ENCODE data around the gene RAMACL. TPM values are rescaled to one million over a fixed set of nuclear protein-coding genes. Genes with fewer than 3 reads are reported as not detected.

The RAMACL gene
- total and polyA plus RNA-seq, 2 of the 13 experiments (the other 11 are each of a cell fraction or from before 2014, with no cell fraction given), result 0.09 to 0.29 TPM

- TF ChIP-seq, protein P1, sequence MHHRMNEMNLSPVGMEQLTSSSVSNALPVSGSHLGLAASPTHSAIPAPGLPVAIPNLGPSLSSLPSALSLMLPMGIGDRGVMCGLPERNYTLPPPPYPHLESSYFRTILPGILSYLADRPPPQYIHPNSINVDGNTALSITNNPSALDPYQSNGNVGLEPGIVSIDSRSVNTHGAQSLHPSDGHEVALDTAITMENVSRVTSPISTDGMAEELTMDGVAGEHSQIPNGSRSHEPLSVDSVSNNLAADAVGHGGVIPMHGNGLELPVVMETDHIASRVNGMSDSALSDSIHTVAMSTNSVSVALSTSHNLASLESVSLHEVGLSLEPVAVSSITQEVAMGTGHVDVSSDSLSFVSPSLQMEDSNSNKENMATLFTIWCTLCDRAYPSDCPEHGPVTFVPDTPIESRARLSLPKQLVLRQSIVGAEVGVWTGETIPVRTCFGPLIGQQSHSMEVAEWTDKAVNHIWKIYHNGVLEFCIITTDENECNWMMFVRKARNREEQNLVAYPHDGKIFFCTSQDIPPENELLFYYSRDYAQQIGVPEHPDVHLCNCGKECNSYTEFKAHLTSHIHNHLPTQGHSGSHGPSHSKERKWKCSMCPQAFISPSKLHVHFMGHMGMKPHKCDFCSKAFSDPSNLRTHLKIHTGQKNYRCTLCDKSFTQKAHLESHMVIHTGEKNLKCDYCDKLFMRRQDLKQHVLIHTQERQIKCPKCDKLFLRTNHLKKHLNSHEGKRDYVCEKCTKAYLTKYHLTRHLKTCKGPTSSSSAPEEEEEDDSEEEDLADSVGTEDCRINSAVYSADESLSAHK (CRISPR knock-in tag; IDR thresholded peaks at IDR 0.05; ENCODE audit: borderline replicate concordance), result no peak
- no peak for TF ChIP-seq PHF20 (CRISPR knock-in tag; IDR thresholded peaks at IDR 0.05)
These were observed 9.5 kb upstream of the RAMACL start (continued) for GRCh38 chr6:166595949-166596348.

DNA sequence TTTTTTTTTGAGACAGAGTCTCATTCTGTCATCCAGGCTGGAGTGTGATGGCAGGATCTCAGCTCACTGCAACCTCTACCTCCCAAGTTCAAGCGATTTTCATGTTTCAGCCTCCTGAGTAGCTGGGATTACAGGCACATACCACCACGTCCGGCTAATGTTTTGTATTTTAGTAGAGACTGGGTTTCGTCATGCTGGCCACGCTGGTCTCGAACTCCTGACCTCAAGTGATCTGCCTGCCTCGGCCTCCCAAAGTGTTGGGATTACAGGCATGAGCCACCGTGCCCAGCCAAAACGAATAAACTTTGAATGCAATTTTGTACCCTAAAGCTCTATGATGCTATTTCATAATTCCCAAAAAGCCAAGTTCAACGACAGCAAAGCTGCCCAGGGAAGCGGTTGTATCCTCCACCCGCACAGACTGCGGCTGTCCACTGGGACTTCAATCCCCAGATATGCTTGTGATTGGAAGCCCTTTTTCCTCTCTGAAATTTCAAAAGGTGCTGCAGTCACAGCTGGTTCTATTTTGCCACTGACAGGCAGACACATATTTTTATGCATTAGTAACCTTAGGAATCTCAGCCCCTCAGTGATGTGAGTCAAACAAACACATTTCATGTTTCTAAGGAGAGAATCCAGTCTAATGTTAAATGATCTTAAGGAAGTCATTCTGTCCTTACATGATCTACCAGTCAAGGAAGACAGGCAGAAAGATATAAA lies 8.7 kb upstream of the RAMACL start:
- H3K27ac ChIP-seq (ENCODE audit: extremely low read length, insufficient read depth, low read length), result no peak overlapping the region
- no peak overlapping the region for H3K4me2 ChIP-seq (ENCODE audit: low read depth, low read length)
- no peak for FAIRE-seq
- no peak overlapping the region for H2AFZ ChIP-seq (ENCODE audit: low read length)
- 39% methylated on average over 13 of the region's 13 CpGs for WGBS (ENCODE audit: low lambda C conversion rate)
- H3K4me1 ChIP-seq (ENCODE audit: insufficient read depth, low read length), result no peaks in the 10 kb centered on the region
- no peak for ATAC-seq
- ChIA-PET POLR2A (no interaction called here), CTCF (ENCODE audit: low intra/inter-chr PET ratio, low total read pairs) (no interaction called here)
- H3K79me2 ChIP-seq (ENCODE audit: insufficient read depth, low read length), result no peaks in the 10 kb centered on the region
- TF ChIP-seq NFKBIZ (CRISPR knock-in tag; IDR thresholded peaks at IDR 0.05), result no peak
- TF ChIP-seq, protein P2, sequence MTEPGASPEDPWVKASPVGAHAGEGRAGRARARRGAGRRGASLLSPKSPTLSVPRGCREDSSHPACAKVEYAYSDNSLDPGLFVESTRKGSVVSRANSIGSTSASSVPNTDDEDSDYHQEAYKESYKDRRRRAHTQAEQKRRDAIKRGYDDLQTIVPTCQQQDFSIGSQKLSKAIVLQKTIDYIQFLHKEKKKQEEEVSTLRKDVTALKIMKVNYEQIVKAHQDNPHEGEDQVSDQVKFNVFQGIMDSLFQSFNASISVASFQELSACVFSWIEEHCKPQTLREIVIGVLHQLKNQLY (CRISPR knock-in tag; IDR thresholded peaks at IDR 0.05), result no peak
- TF ChIP-seq LBX2 (CRISPR knock-in tag; IDR thresholded peaks at IDR 0.05; ENCODE audit: borderline replicate concordance), result no peak
- peaks cover 10 to 50% of the 10 kb centered on the region in 2 experiments for H3K27me3 ChIP-seq (ENCODE audit: control insufficient read depth in 1 of 2, insufficient read depth in 2 of 2, low read length in 2 of 2)
- no peak overlapping the region for H3K9ac ChIP-seq (ENCODE audit: insufficient read depth, low read depth, low read length)
- in situ Hi-C loops (cut with HindIII; ENCODE audit: extremely low pct_ligation_motif_present, low pct_unique_long_range_greater_than_20kb) (no loop called here), intact Hi-C loops (cut with micrococcal nuclease; ENCODE audit: unreplicated experiment) (no loop called here)
- H4K20me1 ChIP-seq (ENCODE audit: insufficient read depth, low read length), result no peaks in the 10 kb centered on the region
- H3K9me3 ChIP-seq (ENCODE audit: low read length), result no peaks in the 10 kb centered on the region
- no peak overlapping the region for H3K4me3 ChIP-seq (replicated peaks in 1 of 3; ENCODE audit: insufficient read depth in 1 of 3, low read depth in 2 of 3, low read length in 3 of 3)
- BruUV-seq (replicated peaks), result no TSS peak
- no peak for DNase-seq (ENCODE audit: low spot score)
- no peaks in the 10 kb centered on the region for H3K36me3 ChIP-seq (replicated peaks in 1 of 2; ENCODE audit: control insufficient read depth in 1 of 2, insufficient read depth in 2 of 2, low read length in 2 of 2)

Data from HepG2 (cell line).